Measurements from ENCODE around the gene PHLDA1. TPM values are rescaled to one million over a fixed set of nuclear protein-coding genes. Genes with fewer than 3 reads are reported as not detected.

Gene PHLDA1
- total and polyA plus RNA-seq, 2 donors (not counting 1 experiment from before 2014, with no cell fraction given) = 1.0 to 1.7 TPM

DNA sequence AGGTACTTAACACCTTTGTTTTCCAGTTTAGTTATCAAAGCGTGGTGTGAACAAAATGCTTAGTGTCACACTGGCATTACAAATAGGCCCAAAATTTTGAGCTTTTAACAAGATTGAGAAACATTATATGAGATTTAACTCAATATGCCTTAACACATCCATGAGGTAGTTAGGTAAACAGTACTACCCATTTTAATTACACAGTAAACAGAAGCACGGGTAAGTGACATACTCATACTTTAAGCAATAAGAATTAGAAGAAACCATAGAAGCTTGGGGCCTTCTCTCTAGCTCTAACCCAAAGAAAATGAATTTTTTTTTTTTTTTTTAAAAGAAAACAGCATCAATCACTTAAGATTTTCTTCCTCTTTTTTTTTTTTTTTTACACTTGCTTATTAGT, 15.5 kb upstream of the PHLDA1 start:
- no peaks in the 10 kb centered on the region for H3K9me3 ChIP-seq (ENCODE audit: control extremely low read depth in 1 of 3, control insufficient read depth in 2 of 3, insufficient read depth in 1 of 3, low read length in 2 of 3)
- no peak for TF ChIP-seq EZH2 (IDR thresholded peaks at IDR 0.05; ENCODE audit: borderline replicate concordance, insufficient read depth, low read depth, low read length, poor library complexity, severe bottlenecking)
- TF ChIP-seq, protein P1, sequence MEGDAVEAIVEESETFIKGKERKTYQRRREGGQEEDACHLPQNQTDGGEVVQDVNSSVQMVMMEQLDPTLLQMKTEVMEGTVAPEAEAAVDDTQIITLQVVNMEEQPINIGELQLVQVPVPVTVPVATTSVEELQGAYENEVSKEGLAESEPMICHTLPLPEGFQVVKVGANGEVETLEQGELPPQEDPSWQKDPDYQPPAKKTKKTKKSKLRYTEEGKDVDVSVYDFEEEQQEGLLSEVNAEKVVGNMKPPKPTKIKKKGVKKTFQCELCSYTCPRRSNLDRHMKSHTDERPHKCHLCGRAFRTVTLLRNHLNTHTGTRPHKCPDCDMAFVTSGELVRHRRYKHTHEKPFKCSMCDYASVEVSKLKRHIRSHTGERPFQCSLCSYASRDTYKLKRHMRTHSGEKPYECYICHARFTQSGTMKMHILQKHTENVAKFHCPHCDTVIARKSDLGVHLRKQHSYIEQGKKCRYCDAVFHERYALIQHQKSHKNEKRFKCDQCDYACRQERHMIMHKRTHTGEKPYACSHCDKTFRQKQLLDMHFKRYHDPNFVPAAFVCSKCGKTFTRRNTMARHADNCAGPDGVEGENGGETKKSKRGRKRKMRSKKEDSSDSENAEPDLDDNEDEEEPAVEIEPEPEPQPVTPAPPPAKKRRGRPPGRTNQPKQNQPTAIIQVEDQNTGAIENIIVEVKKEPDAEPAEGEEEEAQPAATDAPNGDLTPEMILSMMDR (IDR thresholded peaks at IDR 0.05) = no peak
- no peak overlapping the region for H3K4me3 ChIP-seq (ENCODE audit: control extremely low read depth in 1 of 5, extremely low read depth in 1 of 5, insufficient read depth in 1 of 5, low read depth in 2 of 5, low read length in 4 of 5)
- H3K79me2 ChIP-seq (ENCODE audit: control insufficient read depth, insufficient read depth, low read length) = no peaks in the 10 kb centered on the region
- no peaks in the 10 kb centered on the region for H3K4me1 ChIP-seq (ENCODE audit: control insufficient read depth in 2 of 2, insufficient read depth in 2 of 2, low read length in 2 of 2)
- ChIA-PET POLR2A (interaction anchor here (0.6 kb wide), 1 partner anchor 15 kb away, joined by 4 read pairs; no protein-coding TSS in a partner anchor), CTCF (interaction anchor here (1.2 to 2.4 kb wide), 3 partner anchors 10 to 520 kb away, joined by 5 to 7 read pairs (median 6); no protein-coding TSS in a partner anchor)
- H3K4me2 ChIP-seq (replicated peaks; ENCODE audit: low read depth, low read length, poor library complexity, severe bottlenecking) = no peak overlapping the region
- no peak overlapping the region for H2AFZ ChIP-seq (ENCODE audit: insufficient read depth, low read depth, low read length, poor library complexity, severe bottlenecking)
- DNase-seq (no peak), ATAC-seq (ENCODE audit: low read depth) (no peak)
- H3K9me3 Mint-ChIP-seq (ENCODE audit: insufficient read depth) = no peaks in the 10 kb centered on the region
- intact Hi-C loops (cut with micrococcal nuclease) = no loop called here
- no peaks in the 10 kb centered on the region for H3K4me1 Mint-ChIP-seq
- H3K9ac ChIP-seq (ENCODE audit: low read length) = no peak overlapping the region
- no peaks in the 10 kb centered on the region for H3K27me3 Mint-ChIP-seq
- no peaks in the 10 kb centered on the region for H3K27me3 ChIP-seq (replicated peaks in 1 of 4; ENCODE audit: control extremely low read depth in 1 of 4, control insufficient read depth in 3 of 4, insufficient read depth in 4 of 4, low read length in 3 of 4)
- peaks cover 4 to 23% of the 10 kb centered on the region in 2 experiments for H3K36me3 ChIP-seq (replicated peaks in 1 of 2; ENCODE audit: control extremely low read depth in 1 of 2, control insufficient read depth in 1 of 2, extremely low read depth in 1 of 2, insufficient read depth in 2 of 2, low read length in 1 of 2)
- no peak overlapping the region for H3K4me3 Mint-ChIP-seq
- no peak overlapping the region for H3K27ac Mint-ChIP-seq
- no peaks in the 10 kb centered on the region for H4K20me1 ChIP-seq (ENCODE audit: control insufficient read depth, insufficient read depth, low read length, poor library complexity, severe bottlenecking)
- no peak overlapping the region for H3K27ac ChIP-seq (ENCODE audit: low read length in 2 of 2)
- WGBS (ENCODE audit: insufficient coverage) = no CpG with 5 or more reads among the region's 2 CpGs

DNA sequence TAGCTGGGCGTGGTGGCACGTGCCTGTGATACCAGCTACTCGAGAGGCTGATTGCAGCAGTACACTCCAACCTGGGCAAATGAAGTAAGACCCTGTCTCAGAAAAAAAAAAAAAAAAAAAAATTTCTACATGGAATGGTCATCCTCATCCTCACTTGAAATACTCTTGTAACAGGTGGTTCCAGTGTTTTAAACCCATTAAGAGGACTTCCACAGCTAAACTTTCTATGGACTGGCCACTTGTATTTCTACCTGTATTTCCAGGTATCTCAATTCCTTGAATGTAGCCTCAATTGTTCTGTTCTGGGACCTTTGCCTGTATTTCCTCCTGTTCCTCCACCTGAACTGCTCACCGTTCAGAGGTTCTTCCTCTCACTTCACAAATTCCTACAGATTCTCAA, 11.8 kb upstream of the PHLDA1 start:
- no peak overlapping the region for H2AFZ ChIP-seq (ENCODE audit: insufficient read depth, low read depth, low read length, poor library complexity, severe bottlenecking)
- no peak for ATAC-seq (ENCODE audit: low read depth)
- intact Hi-C loops (cut with micrococcal nuclease) = no loop called here
- H3K4me3 ChIP-seq (ENCODE audit: control extremely low read depth in 1 of 5, extremely low read depth in 1 of 5, insufficient read depth in 1 of 5, low read depth in 2 of 5, low read length in 4 of 5) = no peak overlapping the region
- no peaks in the 10 kb centered on the region for H3K9me3 ChIP-seq (ENCODE audit: control extremely low read depth in 1 of 3, control insufficient read depth in 2 of 3, insufficient read depth in 1 of 3, low read length in 2 of 3)
- no peak overlapping the region for H3K4me3 Mint-ChIP-seq
- 100% methylated on average over 1 of the region's 4 CpGs for WGBS (ENCODE audit: insufficient coverage)
- H3K36me3 ChIP-seq (replicated peaks in 1 of 2; ENCODE audit: control extremely low read depth in 1 of 2, control insufficient read depth in 1 of 2, extremely low read depth in 1 of 2, insufficient read depth in 2 of 2, low read length in 1 of 2) = peaks cover 0 to 1% of the 10 kb centered on the region in 2 experiments
- no peak for DNase-seq
- H3K27me3 ChIP-seq (replicated peaks in 1 of 4; ENCODE audit: control extremely low read depth in 1 of 4, control insufficient read depth in 3 of 4, insufficient read depth in 4 of 4, low read length in 3 of 4) = no peaks in the 10 kb centered on the region
- no peaks in the 10 kb centered on the region for H3K27me3 Mint-ChIP-seq
- H3K79me2 ChIP-seq (ENCODE audit: control insufficient read depth, insufficient read depth, low read length) = no peaks in the 10 kb centered on the region
- no peak overlapping the region for H3K4me2 ChIP-seq (replicated peaks; ENCODE audit: low read depth, low read length, poor library complexity, severe bottlenecking)
- no peaks in the 10 kb centered on the region for H3K9me3 Mint-ChIP-seq (ENCODE audit: insufficient read depth)
- H3K27ac Mint-ChIP-seq = no peak overlapping the region
- no peak overlapping the region for H3K9ac ChIP-seq (ENCODE audit: low read length)
- POLR2A ChIA-PET = no interaction called here
- H3K4me1 ChIP-seq (ENCODE audit: control insufficient read depth in 2 of 2, insufficient read depth in 2 of 2, low read length in 2 of 2) = no peaks in the 10 kb centered on the region
- CTCF ChIA-PET = interaction anchor here (1.2 to 1.4 kb wide), 2 partner anchors 413 to 517 kb away, joined by 3 to 6 read pairs; no protein-coding TSS in a partner anchor
- no peaks in the 10 kb centered on the region for H4K20me1 ChIP-seq (ENCODE audit: control insufficient read depth, insufficient read depth, low read length, poor library complexity, severe bottlenecking)
- TF ChIP-seq, protein P1 (IDR thresholded peaks at IDR 0.05) = no peak
- TF ChIP-seq EZH2 (IDR thresholded peaks at IDR 0.05; ENCODE audit: borderline replicate concordance, insufficient read depth, low read depth, low read length, poor library complexity, severe bottlenecking) = no peak
- H3K4me1 Mint-ChIP-seq = no peaks in the 10 kb centered on the region
- no peak overlapping the region for H3K27ac ChIP-seq (ENCODE audit: low read length in 2 of 2)
